ENCODE results near the gene DNAJC1. TPM values are rescaled to one million over a fixed set of nuclear protein-coding genes. Genes with fewer than 3 reads are reported as not detected.

The DNAJC1 gene
- total RNA-seq, 6 experiments from 2014 or later = 16.0 to 106 (median 27.8) TPM

- TF ChIP-seq CTCF (IDR thresholded peaks at IDR 0.05) (no peak), POLR2A (IDR thresholded peaks at IDR 0.05) (no peak)
- Histone ChIP-seq H3K27me3 (no peaks in the 10 kb centered on the region), H3K27ac (no peak overlapping the region), H3K36me3 (no peaks in the 10 kb centered on the region), H3K4me1 (no peaks in the 10 kb centered on the region), H3K9me3 (no peaks in the 10 kb centered on the region), H3K4me3 (no peak overlapping the region)
- intact Hi-C loops (cut with DNase I) = no loop called here
- DNase-seq (no peak), ATAC-seq (no peak)
- 83% methylated on average over 2 of the region's 2 CpGs for WGBS (ENCODE audit: insufficient coverage, low coverage, low lambda C conversion rate, missing lambda C conversion rate)
Measured at GRCh38 chr10:21929070-21929469, 74.5 kb downstream of the DNAJC1 start.

- no peak overlapping the region for H3K27ac ChIP-seq
- intact Hi-C loops (cut with DNase I) = no loop called here
- H3K36me3 ChIP-seq = no peaks in the 10 kb centered on the region
- H3K27me3 ChIP-seq = no peaks in the 10 kb centered on the region
- DNase-seq (no peak), ATAC-seq (no peak)
- no peak overlapping the region for H3K4me3 ChIP-seq
- H3K4me1 ChIP-seq = no peaks in the 10 kb centered on the region
- WGBS (ENCODE audit: insufficient coverage, low coverage, low lambda C conversion rate, missing lambda C conversion rate) = 93% methylated on average over 4 of the region's 4 CpGs
- no peaks in the 10 kb centered on the region for H3K9me3 ChIP-seq
- TF ChIP-seq CTCF (IDR thresholded peaks at IDR 0.05) = no peak
- no peak for TF ChIP-seq POLR2A (IDR thresholded peaks at IDR 0.05)
Measured at GRCh38 chr10:21927631-21928353, 75.7 kb downstream of the DNAJC1 start.

- Histone ChIP-seq H3K9me3 (no peaks in the 10 kb centered on the region), H3K4me1 (no peaks in the 10 kb centered on the region), H3K27ac (no peak overlapping the region), H3K36me3 (no peaks in the 10 kb centered on the region), H3K27me3 (no peaks in the 10 kb centered on the region), H3K4me3 (no peak overlapping the region)
- TF ChIP-seq POLR2A (IDR thresholded peaks at IDR 0.05) (no peak), CTCF (IDR thresholded peaks at IDR 0.05) (no peak)
- DNase-seq (no peak), ATAC-seq (no peak)
- intact Hi-C loops (cut with DNase I) = no loop called here
- 31% methylated on average over 2 of the region's 2 CpGs for WGBS (ENCODE audit: insufficient coverage, low coverage, low lambda C conversion rate, missing lambda C conversion rate)
Measured at GRCh38 chr10:21926949-21927348, 76.6 kb downstream of the DNAJC1 start.

- H3K36me3 ChIP-seq = no peaks in the 10 kb centered on the region
- no peak for TF ChIP-seq CTCF (IDR thresholded peaks at IDR 0.05)
- intact Hi-C loops (cut with DNase I) = no loop called here
- no peaks in the 10 kb centered on the region for H3K4me1 ChIP-seq
- H3K9me3 ChIP-seq = no peaks in the 10 kb centered on the region
- ATAC-seq (no peak), DNase-seq (no peak)
- no peaks in the 10 kb centered on the region for H3K27me3 ChIP-seq
- H3K27ac ChIP-seq = no peak overlapping the region
- no peak overlapping the region for H3K4me3 ChIP-seq
Measured at GRCh38 chr10:21926358-21926925, 77.1 kb downstream of the DNAJC1 start.
